PFSK-1 (cell line): ENCODE results near the gene ROM1.

Experiments
- FOXP2 ChIP-seq: optimal IDR thresholded peaks from 2 replicates; pipeline ENCODE3; 2011; ENCODE audit warnings: borderline replicate concordance, control low read depth, inconsistent platforms; ENCODE audit not compliant: insufficient read depth; ENCODE audit errors: extremely low read length, extremely low read depth
- POLR2AphosphoS5 ChIP-seq: IDR thresholded peaks from 2 replicates; pipeline ENCODE4 v1.6.1; 2012; ENCODE audit warnings: low read depth, mild to moderate bottlenecking, control low read depth, low read length, moderate library complexity
- SIN3A ChIP-seq: IDR thresholded peaks from 2 replicates; pipeline ENCODE4 v1.6.1; 2012; ENCODE audit warnings: mild to moderate bottlenecking, low read length, moderate library complexity, borderline replicate concordance; ENCODE audit not compliant: insufficient read depth
- TAF1 ChIP-seq: IDR thresholded peaks from 2 replicates; pipeline ENCODE4 v1.6.1; 2012; ENCODE audit warnings: low read length, control low read depth, borderline replicate concordance; ENCODE audit not compliant: insufficient read depth
- TF ChIP-seq, protein P1 (sequence below), 2 experiments: IDR thresholded peaks; 2 replicates each; pipeline versions ENCODE4 v1.6.1 to v1.8.0; 2011 to 2012; ENCODE audit warnings: low read depth in 2 of 2, low read length in 2 of 2, control low read depth in 1 of 2, inconsistent platforms in 1 of 2, mild to moderate bottlenecking in 1 of 2, moderate library complexity in 1 of 2; ENCODE audit not compliant: insufficient read depth in 1 of 2

ROM1 gene

DNA sequence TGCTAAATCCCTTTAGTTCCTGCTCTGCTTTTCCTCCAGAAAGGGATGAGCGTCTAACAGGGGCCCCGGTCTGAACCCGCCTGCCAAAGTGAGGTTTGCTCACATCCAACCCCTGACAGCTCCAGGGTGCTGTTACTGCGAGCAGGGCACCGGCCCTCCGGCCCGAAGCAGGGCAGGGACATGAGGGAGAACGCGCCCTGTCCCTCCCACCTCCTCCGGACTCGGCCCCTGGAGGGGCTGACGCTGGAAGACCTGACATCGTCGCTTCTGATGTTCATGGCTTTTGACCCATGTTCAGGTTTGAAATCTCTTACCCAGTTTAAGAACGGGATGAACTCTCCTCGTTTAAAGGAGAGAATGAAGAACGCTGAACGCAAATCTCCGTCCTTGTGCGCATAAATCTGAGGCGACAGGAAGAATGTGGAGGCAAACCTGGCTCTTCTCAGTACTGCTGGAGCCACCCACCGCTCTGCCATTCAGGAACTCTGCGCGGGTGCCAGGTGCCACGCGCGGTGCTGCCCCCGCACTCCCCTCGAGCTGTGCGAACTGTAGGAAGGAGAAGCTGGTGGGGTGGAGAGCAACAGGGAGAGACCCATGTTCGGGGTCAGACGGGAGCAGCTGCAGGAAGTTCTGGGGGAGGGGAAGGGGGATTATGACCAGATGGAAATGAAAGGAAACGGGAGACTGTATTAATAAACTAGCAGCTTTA is 38.5 kb upstream of the ROM1 start:
- no peak; the same call in 1 of the 2 replicates for TF ChIP-seq SIN3A
- no peak for TF ChIP-seq TAF1
- TF ChIP-seq FOXP2 = no peak
- TF ChIP-seq POLR2AphosphoS5 = no peak; the same call in 1 of the 2 replicates
- TF ChIP-seq, protein P1, sequence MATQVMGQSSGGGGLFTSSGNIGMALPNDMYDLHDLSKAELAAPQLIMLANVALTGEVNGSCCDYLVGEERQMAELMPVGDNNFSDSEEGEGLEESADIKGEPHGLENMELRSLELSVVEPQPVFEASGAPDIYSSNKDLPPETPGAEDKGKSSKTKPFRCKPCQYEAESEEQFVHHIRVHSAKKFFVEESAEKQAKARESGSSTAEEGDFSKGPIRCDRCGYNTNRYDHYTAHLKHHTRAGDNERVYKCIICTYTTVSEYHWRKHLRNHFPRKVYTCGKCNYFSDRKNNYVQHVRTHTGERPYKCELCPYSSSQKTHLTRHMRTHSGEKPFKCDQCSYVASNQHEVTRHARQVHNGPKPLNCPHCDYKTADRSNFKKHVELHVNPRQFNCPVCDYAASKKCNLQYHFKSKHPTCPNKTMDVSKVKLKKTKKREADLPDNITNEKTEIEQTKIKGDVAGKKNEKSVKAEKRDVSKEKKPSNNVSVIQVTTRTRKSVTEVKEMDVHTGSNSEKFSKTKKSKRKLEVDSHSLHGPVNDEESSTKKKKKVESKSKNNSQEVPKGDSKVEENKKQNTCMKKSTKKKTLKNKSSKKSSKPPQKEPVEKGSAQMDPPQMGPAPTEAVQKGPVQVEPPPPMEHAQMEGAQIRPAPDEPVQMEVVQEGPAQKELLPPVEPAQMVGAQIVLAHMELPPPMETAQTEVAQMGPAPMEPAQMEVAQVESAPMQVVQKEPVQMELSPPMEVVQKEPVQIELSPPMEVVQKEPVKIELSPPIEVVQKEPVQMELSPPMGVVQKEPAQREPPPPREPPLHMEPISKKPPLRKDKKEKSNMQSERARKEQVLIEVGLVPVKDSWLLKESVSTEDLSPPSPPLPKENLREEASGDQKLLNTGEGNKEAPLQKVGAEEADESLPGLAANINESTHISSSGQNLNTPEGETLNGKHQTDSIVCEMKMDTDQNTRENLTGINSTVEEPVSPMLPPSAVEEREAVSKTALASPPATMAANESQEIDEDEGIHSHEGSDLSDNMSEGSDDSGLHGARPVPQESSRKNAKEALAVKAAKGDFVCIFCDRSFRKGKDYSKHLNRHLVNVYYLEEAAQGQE (IDR thresholded peaks at IDR 0.05; ENCODE audit: insufficient read depth in 1 of 2, low read depth in 2 of 2, low read length in 2 of 2) = no peak

DNA sequence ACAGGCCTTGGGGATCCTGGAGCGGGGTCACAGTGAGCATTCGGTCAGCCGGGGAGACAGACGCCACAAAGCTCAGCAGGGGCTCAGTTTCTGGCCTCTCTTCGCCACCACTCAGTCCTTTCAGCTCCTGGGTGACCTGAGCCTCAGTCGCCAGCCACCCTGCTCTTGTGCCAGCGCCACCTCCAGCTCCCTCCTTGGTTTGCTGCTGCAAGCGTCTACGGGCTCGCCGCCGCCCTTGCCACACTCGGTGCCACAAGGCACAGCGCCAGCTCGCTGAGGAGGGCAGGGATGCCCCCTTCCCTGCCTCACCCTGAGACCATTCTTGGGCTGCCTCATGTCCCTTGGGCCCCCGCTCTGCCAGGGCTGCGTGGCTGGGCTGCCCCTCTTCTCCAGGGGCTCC is 37.9 kb upstream of the ROM1 start:
- no peak for TF ChIP-seq TAF1
- TF ChIP-seq, protein P1 (IDR thresholded peaks at IDR 0.05; ENCODE audit: insufficient read depth in 1 of 2, low read depth in 2 of 2, low read length in 2 of 2) = no peak
- TF ChIP-seq FOXP2 = no peak
- TF ChIP-seq POLR2AphosphoS5 = no peak; the same call in 1 of the 2 replicates
- no peak for TF ChIP-seq SIN3A

DNA sequence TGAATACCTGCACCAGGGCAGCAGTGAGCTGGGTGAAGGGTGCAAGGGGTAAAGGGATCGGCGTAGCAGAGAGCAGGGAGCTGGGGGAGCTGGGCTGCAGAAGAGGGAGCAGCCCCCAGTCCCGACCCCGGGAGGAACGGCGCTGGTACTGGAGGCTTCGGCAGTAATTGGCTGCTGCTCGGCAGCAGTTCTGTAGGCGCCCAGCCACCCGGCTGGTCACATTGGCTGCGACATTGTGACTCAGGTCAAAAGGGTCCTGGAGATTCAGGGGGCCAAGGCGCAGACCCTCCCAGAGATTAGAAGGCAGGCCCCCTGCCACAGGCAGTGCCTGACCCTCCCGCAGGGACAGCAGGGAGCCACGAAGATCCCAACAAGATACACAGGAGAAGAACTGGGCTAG is 37.2 kb upstream of the ROM1 start:
- no peak for TF ChIP-seq TAF1
- no peak for TF ChIP-seq FOXP2
- TF ChIP-seq, protein P1 (IDR thresholded peaks at IDR 0.05; ENCODE audit: insufficient read depth in 1 of 2, low read depth in 2 of 2, low read length in 2 of 2) = no peak
- TF ChIP-seq SIN3A = no peak
- no peak for TF ChIP-seq POLR2AphosphoS5

DNA sequence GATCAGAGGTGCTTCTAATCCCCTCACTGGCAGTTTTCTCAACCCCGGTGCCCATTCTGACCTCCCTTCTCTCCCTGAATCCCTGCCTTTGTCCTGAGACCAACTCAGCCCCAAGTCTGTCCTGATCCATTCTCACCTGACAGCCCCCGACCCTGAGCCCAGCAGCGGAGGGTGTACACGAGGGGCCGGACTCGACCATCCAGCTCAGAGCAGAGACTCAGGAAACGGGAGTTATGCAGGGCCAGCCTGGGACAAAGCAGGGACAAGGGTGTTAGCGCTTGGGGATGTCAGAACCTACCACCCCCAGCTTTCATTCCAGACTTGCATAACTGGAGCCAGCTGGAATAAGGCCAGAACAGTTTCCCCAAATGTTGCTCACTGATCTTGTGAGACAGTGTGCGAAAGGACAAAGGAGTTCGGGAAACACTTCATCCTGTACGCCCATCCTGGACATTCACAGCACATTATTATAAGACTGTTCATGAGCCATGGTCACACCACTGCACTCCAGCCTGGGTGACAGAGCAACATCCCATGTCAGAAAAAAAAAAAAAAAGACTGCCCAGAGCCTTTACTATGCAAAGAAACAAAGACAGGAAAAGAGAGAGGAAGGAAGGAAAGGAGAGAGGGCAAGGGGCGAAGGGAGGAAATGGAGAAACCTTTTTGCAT is 35.9 kb upstream of the ROM1 start:
- no peak for TF ChIP-seq SIN3A
- TF ChIP-seq FOXP2 = no peak
- TF ChIP-seq, protein P1 (IDR thresholded peaks at IDR 0.05; ENCODE audit: insufficient read depth in 1 of 2, low read depth in 2 of 2, low read length in 2 of 2) = no peak
- TF ChIP-seq TAF1 = no peak
- no peak for TF ChIP-seq POLR2AphosphoS5
